ENCODE results near the gene CD8B. TPM values are rescaled to one million over a fixed set of nuclear protein-coding genes. Genes with fewer than 3 reads are reported as not detected.

The CD8B gene
- total and polyA plus RNA-seq, 2 of the 8 experiments (the other 6 are each of a cell fraction or from before 2014, with no cell fraction given) = 0.35 to 0.63 TPM

DNA sequence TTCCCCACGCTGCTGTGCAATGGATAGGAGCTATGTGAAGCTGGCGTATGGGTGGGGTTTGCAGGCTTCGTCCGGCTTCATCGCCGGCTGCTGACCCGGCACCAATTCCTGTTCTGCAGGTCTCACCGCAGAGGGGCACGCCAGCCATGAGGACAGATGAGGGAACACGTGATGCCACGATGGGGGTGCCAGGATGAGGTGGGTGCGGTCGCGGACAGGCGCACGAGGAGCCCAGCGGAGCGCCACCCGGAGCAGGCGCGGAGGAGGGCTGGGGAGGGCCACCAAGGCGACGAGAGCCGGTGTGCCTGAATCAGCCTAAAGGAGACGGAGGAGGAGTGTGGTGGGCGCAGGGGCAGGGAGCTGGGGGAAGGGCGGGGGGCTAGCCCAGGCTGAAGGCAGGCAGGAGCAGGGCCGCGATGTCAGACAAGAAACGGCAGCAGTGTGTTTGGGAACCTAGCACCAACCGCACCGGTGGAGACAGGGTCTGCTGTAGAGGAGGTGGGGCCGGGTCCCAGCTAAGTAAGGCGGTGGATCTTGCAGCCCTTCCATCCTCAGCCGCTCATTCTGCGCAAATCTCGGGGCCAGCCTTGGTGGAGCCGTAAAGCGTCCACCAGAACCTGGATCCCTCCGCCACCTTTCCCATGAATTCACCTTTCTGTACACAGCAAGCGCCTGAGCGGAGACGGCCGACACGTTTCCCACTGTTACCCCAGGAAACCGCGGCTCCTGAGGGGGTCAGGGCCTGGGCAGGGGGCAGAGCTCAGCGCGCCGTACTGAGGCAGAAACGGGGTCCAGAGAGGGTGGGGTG lies 54.0 kb downstream of the CD8B start:
- no peak overlapping the region for H2BK20ac ChIP-seq (ENCODE audit: low read length)
- H3K27ac ChIP-seq (ENCODE audit: low read depth, low read length) = no peak overlapping the region
- peaks cover 0 to 20% (median 12%) of the 10 kb centered on the region in 4 experiments; a peak in 5 of 7 replicates for H3K27me3 ChIP-seq (replicated peaks in 1 of 4; ENCODE audit: control insufficient read depth in 3 of 4, extremely low read depth in 1 of 4, insufficient read depth in 3 of 4, low read length in 3 of 4)
- no peaks in the 10 kb centered on the region for H3K9me3 ChIP-seq (ENCODE audit: insufficient read depth in 2 of 2, low read depth in 1 of 2, low read length in 1 of 2)
- H2BK120ac ChIP-seq (replicated peaks; ENCODE audit: low read depth, low read length) = no peak overlapping the region
- no peak overlapping the region for H4K8ac ChIP-seq (ENCODE audit: extremely low read depth, insufficient read depth, low read length)
- H2BK12ac ChIP-seq (ENCODE audit: low read depth, low read length) = peak overlapping the region; percentile 46; the same call in 1 of the 2 replicates
- H2BK5ac ChIP-seq (ENCODE audit: low read depth, low read length) = no peak overlapping the region
- peak overlapping the region in 1 of 4 experiments; percentile 13; a peak in 2 of 7 replicates for H3K9ac ChIP-seq (replicated peaks in 1 of 4; ENCODE audit: extremely low read depth in 1 of 4, low read depth in 3 of 4, low read length in 3 of 4)
- H2AK5ac ChIP-seq (ENCODE audit: low read depth, low read length) = no peak overlapping the region
- H3K4ac ChIP-seq (replicated peaks; ENCODE audit: insufficient read length, low read depth, low read length) = no peak overlapping the region
- 0 out of 2 replicates have a peak overlapping the region, but pooled peaks have one; percentile 24 for H3K18ac ChIP-seq (ENCODE audit: extremely low read depth, low read length)
- peaks cover 0 to 3% (median 1%) of the 10 kb centered on the region in 4 experiments; a peak in 1 of 7 replicates for H3K4me1 ChIP-seq (replicated peaks in 1 of 4; ENCODE audit: control insufficient read depth in 3 of 4, insufficient read depth in 4 of 4, low read length in 3 of 4)
- FAIRE-seq (no peak), DNase-seq (ENCODE audit: low read depth in 1 of 2, low spot score in 2 of 2) (peak in 1 of 2 experiments; percentile 73)
- 3% methylated on average over 41 of the region's 51 CpGs; no CpG with 5 or more reads in 1 of the 2 experiments for WGBS, 2 experiments (ENCODE audit: extremely low coverage in 1 of 2, insufficient coverage in 1 of 2, insufficient read length in 1 of 2, insufficient replicate concordance in 2 of 2, low coverage in 1 of 2, low lambda C conversion rate in 2 of 2, missing lambda C conversion rate in 1 of 2)
- no peaks in the 10 kb centered on the region for H3K79me2 ChIP-seq (ENCODE audit: control insufficient read depth in 1 of 2, insufficient read depth in 2 of 2, low read length in 2 of 2)
- no peak overlapping the region for H3K23ac ChIP-seq (ENCODE audit: insufficient read length)
- H3K36me3 ChIP-seq (ENCODE audit: control insufficient read depth in 2 of 4, insufficient read depth in 4 of 4, low read length in 3 of 4) = no peaks in the 10 kb centered on the region
- H4K5ac ChIP-seq (ENCODE audit: insufficient read length, low read depth, low read length) = no peak overlapping the region
- peak overlapping the region; percentile 46; the same call in 1 of the 2 replicates for H2BK15ac ChIP-seq (ENCODE audit: low read length)
- peak overlapping the region; percentile 19 to 68 (median 46) for H3K4me3 ChIP-seq (ENCODE audit: extremely low read depth in 1 of 4, insufficient read depth in 2 of 4, low read depth in 3 of 4, low read length in 4 of 4)
- peaks cover 8% of the 10 kb centered on the region; the same call in 1 of the 2 replicates for H3K23me2 ChIP-seq (ENCODE audit: low read depth, low read length)
- peak overlapping the region; percentile 78 to 96 for H3K4me2 ChIP-seq (ENCODE audit: insufficient read depth in 1 of 2, low read depth in 2 of 2, low read length in 2 of 2)
- no peaks in the 10 kb centered on the region for H4K20me1 ChIP-seq (replicated peaks in 1 of 2; ENCODE audit: control insufficient read depth in 1 of 2, insufficient read depth in 2 of 2, low read length in 2 of 2)
- peak overlapping the region; percentile 82 for H2AFZ ChIP-seq (ENCODE audit: low read length)
- POLR2A ChIA-PET (ENCODE audit: partially characterized antibody) = interaction anchor here (1.0 to 1.6 kb wide), 4 partner anchors 17 to 366 kb away, joined by 3 to 5 read pairs (median 3); partner anchors contain the start of gene KDM3A
- CTCF ChIA-PET (ENCODE audit: partially characterized antibody) = interaction anchor here (0.6 to 1.8 kb wide), 11 partner anchors 10 to 43 kb away, joined by 3 to 7 read pairs (median 3); no protein-coding TSS in a partner anchor
- H3K79me1 ChIP-seq (ENCODE audit: low read depth, low read length) = no peaks in the 10 kb centered on the region
- no peak overlapping the region for H3K56ac ChIP-seq (replicated peaks; ENCODE audit: insufficient read length, low read depth, low read length)
- H4K91ac ChIP-seq (replicated peaks; ENCODE audit: insufficient read length, low read length) = no peak overlapping the region
- no peak overlapping the region for H3K14ac ChIP-seq (ENCODE audit: insufficient read length)
- no peak for TF ChIP-seq NANOG (IDR thresholded peaks at IDR 0.05; ENCODE audit: insufficient read depth, low read depth, low read length, poor library complexity, severe bottlenecking)
- 0 out of 4 replicates have a peak, but pooled peaks of 1 of the 2 experiments have one; percentile 13 for TF ChIP-seq RAD21 (IDR thresholded peaks at IDR 0.05 in 1 of 2, conservative IDR thresholded peaks at IDR 0.05 in 1 of 2; ENCODE audit: low read depth in 2 of 2, low read length in 2 of 2)
- no peak for TF ChIP-seq EGR1 (IDR thresholded peaks at IDR 0.05; ENCODE audit: borderline replicate concordance, low read depth, low read length)
- TF ChIP-seq BACH1 (IDR thresholded peaks at IDR 0.05; ENCODE audit: low read length) = no peak
- no peak for TF ChIP-seq KDM5A (IDR thresholded peaks at IDR 0.05; ENCODE audit: low read length)
- TF ChIP-seq ASH2L (IDR thresholded peaks at IDR 0.05; ENCODE audit: low read length) = peak; percentile 54
- no peak for TF ChIP-seq EZH2 (IDR thresholded peaks at IDR 0.05; ENCODE audit: low read depth, low read length, severe bottlenecking)
- TF ChIP-seq TAF1 (IDR thresholded peaks at IDR 0.05; ENCODE audit: low read depth, low read length) = peak; percentile 58; the same call in 1 of the 2 replicates
- TF ChIP-seq, protein P1, sequence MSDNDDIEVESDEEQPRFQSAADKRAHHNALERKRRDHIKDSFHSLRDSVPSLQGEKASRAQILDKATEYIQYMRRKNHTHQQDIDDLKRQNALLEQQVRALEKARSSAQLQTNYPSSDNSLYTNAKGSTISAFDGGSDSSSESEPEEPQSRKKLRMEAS (IDR thresholded peaks at IDR 0.05) = peak; percentile 99
- TF ChIP-seq SP4 (IDR thresholded peaks at IDR 0.05; ENCODE audit: low read length) = no peak

Data from H1 (cell line).